ENCODE results near the gene ALOX5AP.

DNA sequence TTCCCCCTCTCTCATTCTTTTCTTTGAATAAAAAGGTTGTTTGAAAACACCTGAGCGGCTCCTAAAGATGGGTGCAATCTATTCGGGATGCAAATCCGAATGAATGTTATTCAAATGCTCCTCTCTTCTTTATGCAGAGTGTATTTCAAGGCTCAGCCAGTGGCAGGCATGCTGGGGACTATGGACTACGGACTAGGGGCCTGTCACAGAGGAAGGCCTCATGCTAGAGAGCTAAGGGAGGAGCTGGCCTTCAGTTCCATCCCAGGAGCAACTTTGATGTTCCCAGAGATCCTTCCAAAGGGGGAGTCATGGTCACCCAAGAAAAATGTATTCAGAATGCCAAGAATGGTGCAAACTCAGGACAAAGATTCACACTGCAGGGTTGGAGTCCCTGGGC lies 9.3 kb downstream of the ALOX5AP start:
- TF ChIP-seq POLR2A (IDR thresholded peaks at IDR 0.05), result no peak
- no peak for TF ChIP-seq EP300 (IDR thresholded peaks at IDR 0.05)
- TF ChIP-seq, protein P1, sequence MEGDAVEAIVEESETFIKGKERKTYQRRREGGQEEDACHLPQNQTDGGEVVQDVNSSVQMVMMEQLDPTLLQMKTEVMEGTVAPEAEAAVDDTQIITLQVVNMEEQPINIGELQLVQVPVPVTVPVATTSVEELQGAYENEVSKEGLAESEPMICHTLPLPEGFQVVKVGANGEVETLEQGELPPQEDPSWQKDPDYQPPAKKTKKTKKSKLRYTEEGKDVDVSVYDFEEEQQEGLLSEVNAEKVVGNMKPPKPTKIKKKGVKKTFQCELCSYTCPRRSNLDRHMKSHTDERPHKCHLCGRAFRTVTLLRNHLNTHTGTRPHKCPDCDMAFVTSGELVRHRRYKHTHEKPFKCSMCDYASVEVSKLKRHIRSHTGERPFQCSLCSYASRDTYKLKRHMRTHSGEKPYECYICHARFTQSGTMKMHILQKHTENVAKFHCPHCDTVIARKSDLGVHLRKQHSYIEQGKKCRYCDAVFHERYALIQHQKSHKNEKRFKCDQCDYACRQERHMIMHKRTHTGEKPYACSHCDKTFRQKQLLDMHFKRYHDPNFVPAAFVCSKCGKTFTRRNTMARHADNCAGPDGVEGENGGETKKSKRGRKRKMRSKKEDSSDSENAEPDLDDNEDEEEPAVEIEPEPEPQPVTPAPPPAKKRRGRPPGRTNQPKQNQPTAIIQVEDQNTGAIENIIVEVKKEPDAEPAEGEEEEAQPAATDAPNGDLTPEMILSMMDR (IDR thresholded peaks at IDR 0.05), result no peak
- no peak for TF ChIP-seq POLR2AphosphoS5 (IDR thresholded peaks at IDR 0.05)

Measured in sigmoid colon (tissue), 4 donors.